Measurements from ENCODE around the gene INAVA.

- TF ChIP-seq EZH2 (IDR thresholded peaks at IDR 0.05; ENCODE audit: borderline replicate concordance), result no peak
- TF ChIP-seq, protein P1, sequence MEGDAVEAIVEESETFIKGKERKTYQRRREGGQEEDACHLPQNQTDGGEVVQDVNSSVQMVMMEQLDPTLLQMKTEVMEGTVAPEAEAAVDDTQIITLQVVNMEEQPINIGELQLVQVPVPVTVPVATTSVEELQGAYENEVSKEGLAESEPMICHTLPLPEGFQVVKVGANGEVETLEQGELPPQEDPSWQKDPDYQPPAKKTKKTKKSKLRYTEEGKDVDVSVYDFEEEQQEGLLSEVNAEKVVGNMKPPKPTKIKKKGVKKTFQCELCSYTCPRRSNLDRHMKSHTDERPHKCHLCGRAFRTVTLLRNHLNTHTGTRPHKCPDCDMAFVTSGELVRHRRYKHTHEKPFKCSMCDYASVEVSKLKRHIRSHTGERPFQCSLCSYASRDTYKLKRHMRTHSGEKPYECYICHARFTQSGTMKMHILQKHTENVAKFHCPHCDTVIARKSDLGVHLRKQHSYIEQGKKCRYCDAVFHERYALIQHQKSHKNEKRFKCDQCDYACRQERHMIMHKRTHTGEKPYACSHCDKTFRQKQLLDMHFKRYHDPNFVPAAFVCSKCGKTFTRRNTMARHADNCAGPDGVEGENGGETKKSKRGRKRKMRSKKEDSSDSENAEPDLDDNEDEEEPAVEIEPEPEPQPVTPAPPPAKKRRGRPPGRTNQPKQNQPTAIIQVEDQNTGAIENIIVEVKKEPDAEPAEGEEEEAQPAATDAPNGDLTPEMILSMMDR (IDR thresholded peaks at IDR 0.05; ENCODE audit: poor library complexity), result no peak
Measured at GRCh38 chr1:200895801-200896530, 1.3 kb downstream of the INAVA start.
